Measurements from ENCODE around the gene C6orf163. TPM values are rescaled to one million over a fixed set of nuclear protein-coding genes. Genes with fewer than 3 reads are reported as not detected.

Gene C6orf163
- total and polyA plus RNA-seq, 10 of the 15 experiments (the other 5 are each of a cell fraction or from before 2014, with no cell fraction given), result 0.56 to 3.7 (median 1.2) TPM

- TF ChIP-seq REST (IDR thresholded peaks at IDR 0.05; ENCODE audit: low read depth, low read length) (no peak), USF2 (IDR thresholded peaks at IDR 0.05; ENCODE audit: borderline replicate concordance, low read depth, low read length) (no peak), BCL11A (IDR thresholded peaks at IDR 0.05; ENCODE audit: low read depth, low read length) (no peak), ATF3 (IDR thresholded peaks at IDR 0.05; ENCODE audit: borderline replicate concordance, extremely low read depth, low read depth, low read length) (no peak), CUX1 (IDR thresholded peaks at IDR 0.05; ENCODE audit: insufficient replicate concordance, low read depth, low read length) (no peak), EP300 (IDR thresholded peaks at IDR 0.05; ENCODE audit: borderline replicate concordance in 1 of 2, control insufficient read depth in 1 of 2, low read depth in 2 of 2, low read length in 2 of 2) (no peak), MYB (IDR thresholded peaks at IDR 0.05; ENCODE audit: borderline replicate concordance, low read depth, low read length) (no peak), TCF12 (IDR thresholded peaks at IDR 0.05; ENCODE audit: low read depth, low read length) (no peak), KDM1A (IDR thresholded peaks at IDR 0.05; ENCODE audit: borderline replicate concordance) (no peak), NFXL1 (IDR thresholded peaks at IDR 0.05; ENCODE audit: borderline replicate concordance) (no peak), SUPT20H (IDR thresholded peaks at IDR 0.05; ENCODE audit: borderline replicate concordance, control insufficient read depth, low read depth, low read length) (no peak), ZNF687 (IDR thresholded peaks at IDR 0.05) (no peak), PBX3 (IDR thresholded peaks at IDR 0.05; ENCODE audit: insufficient replicate concordance, low read depth, low read length) (no peak)
Measured at GRCh38 chr6:87297119-87297518, 47.5 kb upstream of the C6orf163 start (continued).
